ENCODE data around the gene CEP57L1.
A peak's percentile ranks its signal among the peaks of the same experiment; 100 is the strongest.

CEP57L1 gene

DNA sequence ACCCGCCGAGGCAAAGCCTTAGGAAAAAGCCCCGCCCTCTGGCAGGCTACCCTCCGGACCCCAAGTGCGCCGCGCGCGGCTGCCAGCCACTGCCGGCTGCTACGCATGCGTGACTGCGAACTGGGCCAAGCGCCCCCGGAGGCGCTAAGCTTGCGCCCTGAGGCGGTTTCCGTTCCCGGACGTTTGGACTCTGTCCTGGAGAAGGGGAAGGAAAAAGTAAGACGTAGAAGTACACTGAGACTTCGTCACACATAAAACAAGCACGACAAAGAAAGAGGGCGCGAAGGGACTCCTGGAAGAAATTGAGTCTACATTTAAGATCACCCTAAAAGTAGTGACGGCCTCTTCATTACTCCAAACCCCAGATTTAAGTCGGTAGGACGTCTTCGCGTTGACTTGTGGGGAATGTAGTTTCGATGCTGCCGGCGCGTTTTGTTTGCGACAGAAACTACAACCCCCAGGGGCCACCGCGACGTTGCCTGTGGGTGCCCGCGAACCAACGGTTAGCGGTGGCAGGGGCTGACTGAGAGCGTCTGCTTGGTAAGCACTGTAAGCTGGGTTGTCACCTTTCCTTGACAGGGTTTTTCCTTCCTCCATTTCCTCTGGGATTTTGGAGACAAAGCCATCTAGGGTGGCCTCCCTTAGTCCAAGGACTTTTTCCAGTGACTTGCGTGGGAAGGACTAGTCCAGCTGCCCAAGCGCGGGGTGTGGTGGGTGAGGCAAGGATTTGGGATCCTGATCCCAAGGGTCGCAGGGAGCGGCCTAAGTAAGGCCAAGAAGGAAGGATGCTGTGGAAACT, at the start of gene CEP57L1:
Gene CEP57L1, plus strand, starts transcription at position 472 of the 799 bp plus-strand sequence. CDS start 49,715 bp downstream, outside the sequence.
- DNase-seq (ENCODE audit: low spot score): peak; percentile 96

DNA sequence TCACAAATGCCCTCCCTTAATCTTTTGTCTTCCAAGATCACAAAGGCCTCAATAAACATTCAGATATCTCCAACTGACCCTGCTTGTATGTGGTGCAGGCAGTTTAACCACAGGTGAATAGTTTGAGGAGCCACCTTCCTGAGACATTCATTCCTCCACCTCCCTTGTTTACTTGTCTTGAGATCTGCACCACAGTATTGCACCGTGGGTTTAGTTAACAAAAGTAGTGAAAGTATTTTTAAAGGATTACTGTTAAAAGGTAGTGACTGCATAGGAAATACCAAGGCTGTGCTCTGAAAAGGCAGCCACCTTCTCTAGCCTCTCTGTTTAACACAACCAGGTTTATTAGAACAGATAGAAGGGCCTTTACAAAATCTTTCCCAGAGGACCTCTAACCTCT, 47.1 kb upstream of the CEP57L1 start:
- no peak for DNase-seq (ENCODE audit: low spot score)

DNA sequence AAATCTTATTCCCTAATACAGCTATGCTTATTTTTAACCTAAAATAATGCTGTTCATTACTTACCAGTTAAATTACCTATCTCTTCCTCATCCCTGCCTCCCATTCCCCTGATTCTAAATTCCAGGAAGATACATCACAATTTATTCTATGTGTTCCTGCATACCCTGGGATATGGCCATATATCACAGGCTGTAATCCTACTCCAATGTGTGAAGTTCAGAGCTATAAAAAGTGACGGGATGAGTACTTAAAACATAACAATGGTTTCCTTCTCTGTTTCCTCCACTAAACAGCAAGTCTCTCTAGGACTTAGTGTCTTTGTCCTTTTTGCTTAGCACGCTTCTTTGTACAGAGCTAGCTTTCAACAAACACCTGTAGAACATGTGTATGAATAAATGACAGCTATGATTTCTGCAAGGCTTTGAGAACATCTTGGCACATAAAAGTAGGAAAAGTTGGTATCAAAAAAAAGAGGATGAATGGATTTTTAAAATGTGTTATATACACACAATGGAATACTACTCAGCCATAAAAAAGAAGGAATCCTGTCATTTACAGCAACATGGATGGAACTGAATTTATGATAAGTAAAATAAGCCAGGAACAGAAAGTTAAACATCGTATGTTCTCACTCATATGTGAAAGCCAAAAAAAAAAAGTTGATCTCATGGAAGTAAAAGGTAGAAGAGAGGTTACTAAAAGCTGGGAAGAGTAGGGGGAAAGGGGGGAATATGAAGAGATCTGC, 46.5 kb upstream of the CEP57L1 start:
- no peak for DNase-seq (ENCODE audit: low spot score)

DNA sequence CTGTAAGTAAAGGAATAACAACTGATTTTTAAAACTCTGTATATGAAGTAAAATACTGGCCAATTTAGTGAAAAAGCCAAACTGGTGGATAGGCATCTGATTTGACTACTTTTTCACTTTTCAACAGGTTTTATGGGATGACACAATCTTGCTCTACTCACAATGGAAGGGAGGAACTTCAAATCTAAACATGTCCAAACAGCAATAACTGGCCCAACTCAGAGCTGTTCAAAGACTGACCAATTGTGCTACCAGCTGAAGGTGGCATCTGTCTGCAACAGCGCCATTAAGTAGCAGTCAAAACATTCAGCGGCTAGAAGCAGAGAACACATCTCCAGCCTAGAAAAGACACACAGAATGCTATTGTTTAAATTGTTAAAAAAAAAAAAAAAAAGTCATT, 45.3 kb upstream of the CEP57L1 start:
- DNase-seq (ENCODE audit: low spot score): no peak

DNA sequence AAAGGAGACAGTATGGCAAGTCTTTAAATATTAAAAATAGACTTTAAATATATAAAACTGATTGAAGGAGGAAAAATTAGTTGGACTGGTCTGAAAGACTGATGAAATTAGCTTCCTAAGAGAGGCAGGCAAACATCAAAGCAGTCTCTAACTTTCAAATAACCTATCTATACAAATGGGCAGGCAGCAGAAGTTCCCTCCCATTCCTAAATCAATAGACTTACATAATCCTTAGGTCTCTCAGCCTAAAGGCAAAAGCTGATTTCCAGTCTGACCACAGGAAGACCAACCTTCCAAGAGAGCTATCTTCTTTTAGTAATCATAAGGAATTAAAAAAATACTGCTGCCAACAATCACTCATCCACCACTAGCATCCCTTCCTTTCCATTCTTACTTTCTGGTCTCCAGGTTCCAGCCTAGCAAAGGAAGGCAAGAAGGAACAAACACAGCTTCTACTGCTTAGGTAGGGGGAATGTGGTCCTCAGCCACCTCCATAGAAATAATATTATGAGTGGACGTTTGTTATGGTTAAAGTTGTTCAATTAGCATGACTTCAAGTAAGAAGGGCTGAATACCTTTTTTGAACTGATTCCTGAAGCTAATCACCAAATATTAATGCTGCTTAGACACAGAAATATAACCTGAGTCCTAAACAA, 44.7 kb upstream of the CEP57L1 start:
- DNase-seq (ENCODE audit: low spot score): no peak

DNA sequence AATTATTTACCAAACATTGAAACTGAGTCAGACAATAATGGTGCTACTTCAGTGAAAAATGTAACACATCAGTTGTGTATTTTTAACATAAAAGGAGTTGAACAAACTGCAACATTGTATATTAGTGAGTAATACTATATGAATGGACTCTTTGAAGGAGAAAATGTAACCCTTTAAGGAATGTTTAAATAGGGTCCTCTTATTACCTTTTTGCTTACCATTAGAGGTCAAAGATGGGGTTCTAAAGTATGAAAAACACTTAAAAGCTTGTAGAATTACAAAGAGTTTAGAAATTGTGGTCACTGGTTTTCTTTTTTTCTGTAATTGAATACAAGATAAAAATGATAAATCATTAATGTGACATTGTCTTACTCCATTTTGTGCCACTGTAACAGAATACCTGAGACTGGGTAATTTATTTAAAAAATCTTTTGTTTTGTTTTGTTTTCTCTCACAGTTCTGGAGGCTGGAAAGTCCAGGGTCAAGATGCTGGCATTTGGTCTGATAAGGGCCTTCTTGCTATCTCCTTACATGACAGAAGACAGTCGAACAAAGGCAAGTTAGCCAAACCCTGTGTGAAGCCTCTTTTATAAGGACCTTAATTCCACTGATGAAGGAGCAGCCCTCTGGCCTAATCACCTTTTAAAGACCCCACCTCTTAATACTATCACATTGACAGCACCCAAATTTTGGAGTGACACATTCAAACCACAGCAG, 43.8 kb upstream of the CEP57L1 start:
- no peak for DNase-seq (ENCODE audit: low spot score)

DNA sequence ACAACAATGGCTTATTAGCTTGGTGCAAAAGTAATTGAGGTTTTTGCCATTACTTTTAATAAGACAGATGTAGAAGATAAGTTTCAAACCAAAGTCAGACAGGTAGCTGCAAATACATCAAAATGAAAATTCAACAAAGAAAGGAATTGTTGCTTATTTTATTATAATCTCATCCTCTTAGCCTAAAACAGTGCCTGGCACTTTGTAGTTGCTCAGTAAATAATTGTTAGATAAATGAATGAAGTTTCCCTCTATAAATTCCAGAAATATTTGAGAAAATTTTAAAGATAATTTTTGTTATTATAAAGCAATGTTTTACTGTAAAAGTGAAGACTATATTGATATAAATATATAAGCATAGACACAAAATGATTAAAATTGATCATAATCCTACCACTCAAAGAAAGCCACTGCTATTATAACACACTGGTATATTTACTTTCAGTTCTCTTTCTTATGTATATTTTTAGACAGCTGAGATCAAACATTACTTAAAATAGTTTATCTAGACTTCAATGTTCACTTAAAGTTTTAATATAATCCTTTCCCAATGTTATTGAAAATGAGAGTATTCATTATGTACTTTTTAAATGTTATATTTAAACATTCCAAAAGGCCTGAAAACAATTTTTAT, 43.2 kb upstream of the CEP57L1 start:
- DNase-seq (ENCODE audit: low spot score): no peak

DNA sequence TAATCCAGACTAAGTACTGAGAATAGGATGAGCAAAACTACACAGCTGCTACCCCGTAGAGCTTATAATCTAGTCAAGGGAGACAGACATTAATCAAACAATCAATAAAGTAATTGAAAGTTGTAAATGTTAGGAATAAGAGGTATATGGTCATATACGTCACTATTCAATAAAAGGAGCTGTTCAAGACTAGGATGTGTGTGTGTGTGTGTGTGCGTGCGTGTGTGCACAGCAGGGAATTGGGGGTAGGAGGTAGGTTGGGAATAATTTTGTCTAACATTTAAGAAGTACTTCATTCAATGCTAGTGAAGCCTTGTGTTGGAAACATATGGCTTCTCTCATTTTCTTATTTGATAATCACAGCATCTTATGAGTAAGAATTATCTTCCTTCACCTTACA, 42.5 kb upstream of the CEP57L1 start:
- no peak for DNase-seq (ENCODE audit: low spot score)

DNA sequence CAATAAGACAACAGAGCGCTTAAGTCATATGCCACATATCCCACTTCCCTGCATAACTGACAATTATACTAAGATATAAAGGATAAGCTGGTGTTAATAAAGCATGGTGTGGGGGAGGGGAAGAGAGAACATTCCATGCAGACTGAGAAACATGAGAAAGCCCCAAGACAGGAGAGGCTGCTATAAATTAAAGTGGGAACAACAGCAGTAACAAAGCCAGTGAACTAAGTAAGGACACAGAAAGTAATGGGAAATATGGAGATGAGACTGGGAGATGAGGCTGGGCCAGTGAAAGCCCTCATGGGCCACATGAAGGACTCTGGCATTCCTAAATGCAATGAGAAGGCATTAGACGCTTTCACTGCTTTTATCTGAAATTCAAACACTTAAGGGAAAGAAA, 42.0 kb upstream of the CEP57L1 start:
- DNase-seq (ENCODE audit: low spot score): no peak

DNA sequence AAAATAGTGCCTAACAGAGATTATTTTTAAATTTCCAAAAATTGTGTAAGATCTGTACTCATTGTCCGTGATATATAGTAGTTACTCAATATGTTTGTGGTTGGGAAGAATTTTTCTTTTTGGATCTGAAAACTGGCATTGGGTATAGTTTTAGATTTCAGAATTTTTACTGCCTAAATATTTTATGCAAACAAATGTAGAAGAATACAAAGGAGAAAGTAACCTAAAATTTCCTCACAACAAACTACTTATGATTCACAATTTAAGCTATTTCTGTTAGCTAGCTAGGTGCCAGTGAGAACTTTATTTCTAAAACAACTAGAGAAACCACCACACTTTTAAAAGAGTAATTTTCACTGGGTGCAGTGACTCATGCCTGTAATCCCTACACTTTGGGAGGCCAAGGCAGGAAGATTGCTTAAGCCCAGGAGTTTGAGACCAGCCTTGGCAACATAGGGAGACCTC, 39.5 kb upstream of the CEP57L1 start:
- DNase-seq (ENCODE audit: low spot score): no peak

DNA sequence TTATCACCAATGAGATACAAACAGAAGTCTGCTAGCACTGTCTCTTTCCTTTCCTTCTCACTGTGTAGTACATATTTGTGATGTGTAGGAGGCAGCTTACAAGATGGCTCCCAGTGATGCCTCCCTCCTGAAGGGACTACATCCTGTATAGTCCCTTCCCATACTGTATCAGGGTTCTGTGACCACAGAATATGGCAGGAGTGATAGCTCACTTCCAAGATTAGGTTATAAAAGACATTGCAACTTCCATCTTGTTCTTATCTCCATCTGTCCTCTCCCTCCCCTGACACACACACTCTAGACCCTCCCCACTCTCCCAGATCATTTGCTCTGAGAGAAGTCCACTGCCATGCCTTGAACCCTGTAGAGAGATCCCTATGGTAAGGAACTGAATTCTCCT, 38.6 kb upstream of the CEP57L1 start:
- no peak for DNase-seq (ENCODE audit: low spot score)

DNA sequence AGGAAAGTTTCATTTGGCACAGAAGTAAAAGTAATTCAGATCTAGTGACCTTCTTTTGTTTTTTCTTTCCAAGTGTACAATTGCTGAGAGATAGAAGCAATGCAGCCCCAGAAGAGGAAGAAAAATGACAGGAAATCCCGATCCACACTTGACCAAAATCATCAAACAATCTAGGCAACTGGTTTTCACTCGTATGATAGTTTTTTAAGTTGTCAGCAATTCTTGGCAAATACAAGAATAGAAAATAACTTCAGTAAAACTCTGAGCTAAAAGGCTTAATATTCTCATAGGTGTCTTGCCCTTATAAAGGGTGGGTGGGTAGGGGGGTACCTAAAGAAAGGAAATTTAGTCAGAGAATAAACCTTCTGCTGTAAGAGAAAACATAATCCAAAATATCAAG, 36.7 kb upstream of the CEP57L1 start:
- DNase-seq (ENCODE audit: low spot score): no peak

DNA sequence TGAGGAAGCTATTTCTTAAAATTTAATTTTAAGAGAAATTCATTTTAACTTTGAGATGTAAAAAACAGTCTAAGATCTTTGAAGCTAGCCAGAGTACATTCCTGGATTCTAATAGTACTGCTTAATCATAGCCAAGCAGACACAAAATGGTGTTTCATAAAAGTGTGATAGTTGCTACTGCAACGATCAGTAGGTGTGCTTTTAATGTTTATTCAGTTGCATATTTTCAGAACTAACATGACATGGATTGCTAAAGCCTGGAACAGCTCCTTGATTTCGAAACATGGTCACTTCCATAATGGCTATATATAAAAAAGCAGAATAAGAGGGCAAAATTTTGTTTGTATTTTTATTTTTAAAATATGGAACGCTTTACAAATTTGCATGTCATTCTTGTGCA, 36.2 kb upstream of the CEP57L1 start:
- DNase-seq (ENCODE audit: low spot score): no peak

DNA sequence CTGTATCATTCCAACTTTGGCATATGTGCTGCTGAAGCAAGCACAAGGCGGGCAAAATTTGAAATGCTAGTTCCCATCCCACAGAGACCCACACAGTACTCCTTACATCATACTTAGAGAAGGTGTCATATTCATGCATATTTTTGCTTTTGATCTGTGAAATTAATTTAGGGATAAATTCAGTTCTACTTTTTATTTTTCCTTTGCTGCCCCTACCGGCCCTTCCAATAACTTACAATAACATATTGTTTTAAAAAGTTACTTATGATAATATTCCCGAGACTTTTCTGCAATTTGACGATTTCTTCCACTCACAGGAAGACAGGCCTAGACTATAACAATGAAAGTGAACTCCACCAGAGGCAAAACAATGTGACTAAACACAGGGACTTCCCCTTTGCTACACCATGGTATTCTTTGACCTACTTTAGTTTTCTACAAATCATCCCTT, 35.7 kb upstream of the CEP57L1 start:
- DNase-seq (ENCODE audit: low spot score): no peak

DNA sequence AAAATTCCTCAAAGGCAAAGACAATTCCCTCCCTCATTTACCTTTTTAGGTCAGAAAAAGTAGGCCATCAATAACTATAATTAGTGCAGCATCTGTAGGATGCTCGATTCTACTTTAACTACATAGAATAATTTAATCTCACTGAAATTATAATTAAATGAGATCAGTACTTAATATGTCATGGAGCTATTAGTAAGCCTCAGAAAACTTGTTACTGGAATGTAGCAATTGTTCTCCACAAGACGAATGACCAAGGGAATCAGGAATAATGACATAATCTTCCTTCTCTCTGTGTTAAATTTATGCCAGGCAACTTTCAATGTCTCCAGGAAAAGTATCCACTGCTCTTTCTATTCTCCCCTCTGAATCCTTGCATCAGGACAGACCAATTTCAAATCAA, 34.7 kb upstream of the CEP57L1 start:
- no peak for DNase-seq (ENCODE audit: low spot score)

DNA sequence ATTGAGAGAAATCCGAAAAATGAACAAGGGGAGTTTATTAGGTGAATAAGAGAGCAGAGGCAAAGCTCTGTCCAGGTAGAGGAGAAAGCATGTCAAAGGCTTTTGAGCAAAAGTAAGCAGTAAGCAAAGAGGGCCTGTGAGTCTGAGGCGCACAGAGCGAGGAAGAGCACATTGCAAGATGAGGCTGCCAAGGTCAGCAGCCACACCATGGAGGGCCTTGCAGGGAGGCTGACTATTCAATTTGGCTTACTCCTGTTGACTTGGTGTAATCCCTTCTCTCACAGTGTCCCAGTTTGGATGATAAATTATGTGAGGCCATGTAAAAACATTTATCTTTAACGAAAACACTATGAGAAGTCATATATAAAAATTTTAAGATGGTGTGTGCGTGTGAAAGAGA, 33.1 kb upstream of the CEP57L1 start:
- DNase-seq (ENCODE audit: low spot score): no peak

DNA sequence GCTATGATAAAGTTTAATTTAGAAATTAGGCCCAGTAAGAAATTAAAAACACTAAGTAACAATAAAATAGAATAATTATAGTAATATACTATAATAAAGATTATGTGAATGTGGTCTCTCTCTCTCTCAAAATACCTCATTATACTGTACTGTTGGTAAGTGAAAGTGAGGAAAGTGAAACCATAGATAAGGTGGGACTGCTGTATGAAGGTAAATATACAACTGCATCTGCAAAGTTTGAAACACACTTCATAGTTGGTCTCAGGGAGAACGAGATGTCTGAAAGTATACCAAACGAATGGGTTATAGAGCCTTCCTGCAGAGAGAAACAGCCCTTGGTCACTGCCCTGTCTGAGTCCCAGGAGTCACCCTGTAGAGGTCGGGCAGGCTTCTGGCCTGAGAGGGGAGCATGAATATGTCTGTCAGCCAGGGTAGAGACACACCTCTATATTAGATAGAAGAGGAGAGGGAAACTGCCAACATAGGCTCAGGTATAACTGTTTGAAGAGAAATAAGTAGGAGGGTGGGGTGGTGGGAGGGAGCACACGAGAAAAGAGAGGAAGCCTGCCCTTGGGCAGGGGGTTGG, 32.4 kb upstream of the CEP57L1 start:
- DNase-seq (ENCODE audit: low spot score): no peak

DNA sequence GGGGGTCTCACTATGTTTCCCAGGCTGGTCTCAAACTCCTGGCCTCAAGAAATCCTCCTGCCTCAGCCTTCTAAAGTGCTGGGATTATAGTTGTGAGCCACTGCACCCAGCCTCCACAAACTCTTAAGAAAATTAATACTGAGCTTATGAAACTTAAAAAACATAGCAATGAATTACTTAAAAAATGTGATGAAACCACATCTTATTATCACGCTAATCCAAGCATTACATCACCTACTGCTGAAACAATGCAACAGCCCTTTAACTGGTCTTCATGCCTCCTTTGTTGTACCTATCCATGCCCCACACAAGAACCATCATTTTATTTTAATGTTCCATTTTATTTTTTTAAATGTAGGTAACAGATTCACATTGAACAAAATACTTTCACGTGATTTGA, 25.6 kb upstream of the CEP57L1 start:
- DNase-seq (ENCODE audit: low spot score): no peak

DNA sequence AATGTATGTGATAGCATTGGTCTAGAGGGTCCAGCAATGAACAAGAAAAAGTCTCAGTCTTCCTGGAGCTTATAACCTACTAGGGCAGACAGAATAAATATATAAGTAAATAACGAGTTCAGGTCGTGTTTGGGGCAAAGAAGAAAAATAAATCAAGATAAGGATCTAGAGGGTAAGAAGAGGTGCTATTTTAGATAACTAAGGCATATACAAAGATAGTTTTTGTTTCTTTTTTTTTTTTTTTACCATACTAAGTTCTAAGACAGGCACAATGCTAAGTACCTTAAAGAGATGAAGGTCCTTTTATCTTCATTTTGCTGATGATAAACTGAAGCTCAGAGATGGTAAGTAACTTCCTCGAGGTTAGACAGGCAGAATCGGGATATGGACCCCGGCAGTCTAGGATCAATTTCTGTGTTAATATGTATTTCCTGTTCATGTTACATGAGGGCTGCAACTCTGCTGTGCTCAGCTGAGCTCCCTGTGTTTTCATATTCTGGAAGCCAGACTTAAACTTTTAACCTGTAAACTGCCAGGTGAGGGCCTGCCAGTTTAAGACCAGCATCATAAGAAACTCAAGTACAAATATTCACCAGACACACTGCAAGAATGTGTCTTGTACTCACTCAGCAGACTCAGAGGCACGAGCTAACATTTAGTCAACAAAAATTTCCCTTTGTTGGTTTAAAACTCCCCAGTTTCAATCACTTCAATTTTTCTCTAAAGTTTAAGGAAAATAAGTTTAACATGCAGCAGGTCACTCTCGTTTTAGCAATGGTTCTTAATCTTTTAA, 24.0 kb upstream of the CEP57L1 start:
- DNase-seq (ENCODE audit: low spot score): no peak

DNA sequence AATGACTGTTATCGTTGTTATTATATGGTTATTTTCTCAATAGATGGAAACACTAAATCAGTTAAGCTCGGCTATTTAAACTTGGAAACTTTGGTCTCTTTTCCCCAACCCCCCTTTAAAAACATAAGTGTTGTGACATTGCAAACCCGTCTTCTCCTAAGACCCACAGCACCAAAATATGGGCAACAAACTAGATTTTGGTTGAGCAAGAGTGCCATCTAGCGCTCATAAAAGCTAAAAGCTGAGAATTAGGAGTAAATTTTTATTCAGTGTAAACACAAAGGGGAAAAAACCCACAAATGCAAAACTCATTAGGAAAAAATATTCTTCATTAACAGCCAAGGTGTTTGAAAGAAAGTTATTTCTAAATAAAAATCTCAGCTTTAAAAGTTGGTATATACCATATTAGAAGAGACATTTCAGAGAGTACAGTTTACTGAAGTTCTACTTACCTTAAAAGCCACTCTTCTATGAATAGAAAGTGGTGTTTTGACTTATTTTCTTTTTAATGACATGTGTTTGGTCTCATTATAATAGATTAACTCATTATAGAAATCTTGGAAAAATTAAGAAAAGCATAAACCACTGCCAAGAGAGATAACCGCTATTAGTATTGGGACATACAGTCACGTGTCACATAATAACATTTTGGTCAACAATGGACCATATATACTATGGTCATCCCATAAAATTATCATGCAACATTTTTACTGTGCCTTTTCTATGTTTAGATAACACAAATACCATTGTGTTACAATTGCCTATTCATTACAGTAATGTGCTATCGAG, 21.8 kb upstream of the CEP57L1 start:
- DNase-seq (ENCODE audit: low spot score): no peak
